Measurements from ENCODE around the gene DDR2. TPM values are rescaled to one million over a fixed set of nuclear protein-coding genes. Genes with fewer than 3 reads are reported as not detected.

DDR2 gene
- total RNA-seq, 2 experiments from 2014 or later = 0.02 to 0.35 TPM

DNA sequence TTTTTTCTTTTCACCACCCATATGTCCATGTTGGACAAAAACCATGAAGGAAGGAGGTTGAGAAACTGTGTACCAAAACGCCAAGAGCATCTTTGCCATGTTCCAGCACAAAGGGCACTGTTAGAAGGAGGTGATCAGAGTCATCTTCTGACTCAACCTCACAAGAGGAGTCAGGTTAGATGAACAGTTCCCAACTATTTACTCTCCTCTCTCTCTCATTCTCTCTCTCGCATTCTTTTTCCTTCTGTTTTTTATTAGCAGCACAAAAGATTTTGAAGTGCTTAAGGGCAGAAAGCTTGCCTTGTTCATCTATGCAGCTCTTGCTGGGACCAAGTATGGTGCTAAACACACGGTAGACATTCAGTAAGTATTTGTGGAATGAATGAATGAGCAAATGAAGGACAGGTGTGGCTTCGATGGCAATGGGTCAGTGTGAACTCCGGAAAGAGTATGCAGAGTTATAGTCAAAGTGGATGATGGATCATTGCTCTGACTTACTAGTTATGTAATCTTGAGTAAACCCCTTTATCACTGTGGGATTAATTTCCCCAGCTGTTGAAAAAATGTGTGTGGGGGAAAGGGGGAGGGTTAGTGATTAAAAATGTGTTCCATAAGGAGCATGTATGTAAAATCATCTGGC is 33.9 kb downstream of the DDR2 start:
- no peak for DNase-seq
- no peak overlapping the region for H3K27ac Mint-ChIP-seq
- ChIA-PET CTCF (interaction anchor here (0.6 kb wide), 1 partner anchor 49 kb away, joined by 3 read pairs; no protein-coding TSS in a partner anchor), POLR2A (no interaction called here)
- H3K4me3 Mint-ChIP-seq = no peak overlapping the region
- H3K9me3 Mint-ChIP-seq = no peaks in the 10 kb centered on the region
- H3K4me1 Mint-ChIP-seq = no peaks in the 10 kb centered on the region
- H3K36me3 Mint-ChIP-seq (ENCODE audit: low read depth) = no peaks in the 10 kb centered on the region
- peaks cover 16% of the 10 kb centered on the region for H3K27me3 Mint-ChIP-seq

- POLR2A ChIA-PET = interaction anchor here (0.5 kb wide), 1 partner anchor 95 kb away, joined by 3 read pairs; no protein-coding TSS in a partner anchor
- Mint-ChIP-seq H3K9me3 (no peaks in the 10 kb centered on the region), H3K36me3 (ENCODE audit: low read depth) (no peaks in the 10 kb centered on the region), H3K27ac (no peak overlapping the region), H3K4me1 (no peaks in the 10 kb centered on the region), H3K4me3 (no peak overlapping the region), H3K27me3 (peaks cover 16% of the 10 kb centered on the region)
- CTCF ChIA-PET = no interaction called here
- DNase-seq = no peak
Observed at GRCh38 chr1:162667381-162668080, 35.3 kb downstream of the DDR2 start.

GRCh38 chr1:162670928-162671663 is 38.8 kb downstream of the DDR2 start:
- Mint-ChIP-seq H3K36me3 (ENCODE audit: low read depth) (no peaks in the 10 kb centered on the region), H3K4me3 (no peak overlapping the region), H3K27ac (no peak overlapping the region), H3K27me3 (peaks cover 6% of the 10 kb centered on the region), H3K4me1 (no peaks in the 10 kb centered on the region), H3K9me3 (no peaks in the 10 kb centered on the region)
- DNase-seq = no peak
- ChIA-PET CTCF (no interaction called here), POLR2A (interaction anchor here (0.6 kb wide), 1 partner anchor 293 kb away, joined by 4 read pairs; no protein-coding TSS in a partner anchor)

- ChIA-PET POLR2A (interaction anchor here (0.6 kb wide), 1 partner anchor 292 kb away, joined by 4 read pairs; no protein-coding TSS in a partner anchor), CTCF (no interaction called here)
- no peak for DNase-seq
- Mint-ChIP-seq H3K9me3 (no peaks in the 10 kb centered on the region), H3K27ac (no peak overlapping the region), H3K4me1 (no peaks in the 10 kb centered on the region), H3K4me3 (no peak overlapping the region), H3K36me3 (ENCODE audit: low read depth) (no peaks in the 10 kb centered on the region), H3K27me3 (peaks cover 4% of the 10 kb centered on the region)
Observed at GRCh38 chr1:162671664-162672410, 39.6 kb downstream of the DDR2 start.

DNA sequence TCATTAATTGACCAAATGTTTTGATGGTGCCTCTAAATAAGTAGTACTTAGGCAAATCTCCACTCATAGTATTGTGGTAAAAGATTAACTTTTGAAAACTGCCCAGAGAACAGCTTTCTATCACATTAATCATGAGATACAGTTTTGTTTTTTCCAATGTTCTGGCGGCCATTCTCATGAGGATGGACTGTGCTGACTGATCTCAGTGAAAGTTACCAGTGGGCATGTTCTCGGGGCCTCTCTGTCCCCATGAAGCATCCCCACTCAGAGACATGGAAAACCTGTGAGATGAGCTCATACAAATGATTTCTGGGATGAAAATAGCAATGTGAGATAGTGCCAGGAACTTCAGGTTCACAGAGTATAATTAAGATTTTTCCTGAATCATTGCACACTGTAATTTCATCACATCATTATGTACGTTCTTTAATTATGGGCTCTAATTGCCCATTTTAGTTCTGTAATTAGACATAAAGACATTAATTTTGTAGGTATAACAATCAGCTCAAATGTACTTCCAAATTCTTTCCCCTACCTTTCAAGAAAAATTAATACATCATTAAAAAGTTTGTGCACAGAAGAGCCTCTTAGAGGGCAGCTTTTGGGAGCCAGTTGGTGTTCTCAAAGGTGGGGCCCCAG is 40.5 kb downstream of the DDR2 start:
- H3K9me3 Mint-ChIP-seq = no peaks in the 10 kb centered on the region

GRCh38 chr1:162674034-162674608 is 41.9 kb downstream of the DDR2 start:
- ChIA-PET POLR2A (no interaction called here), CTCF (no interaction called here)
- DNase-seq = no peak
- H3K4me1 Mint-ChIP-seq = no peaks in the 10 kb centered on the region
- H3K27ac Mint-ChIP-seq = no peak overlapping the region
- no peaks in the 10 kb centered on the region for H3K9me3 Mint-ChIP-seq
- no peaks in the 10 kb centered on the region for H3K27me3 Mint-ChIP-seq
- no peaks in the 10 kb centered on the region for H3K36me3 Mint-ChIP-seq (ENCODE audit: low read depth)
- no peak overlapping the region for H3K4me3 Mint-ChIP-seq

More for the DNA sequence above, 40.5 kb downstream of the DDR2 start:
- Mint-ChIP-seq H3K4me3 (no peak overlapping the region), H3K27me3 (peaks cover 4% of the 10 kb centered on the region), H3K27ac (no peak overlapping the region), H3K36me3 (ENCODE audit: low read depth) (no peaks in the 10 kb centered on the region), H3K4me1 (no peaks in the 10 kb centered on the region)
- POLR2A ChIA-PET = no interaction called here
- no peak for DNase-seq
- CTCF ChIA-PET = interaction anchor here (0.6 kb wide), 1 partner anchor 262 kb away, joined by 3 read pairs; no protein-coding TSS in a partner anchor

GRCh38 chr1:162676087-162676486 is 43.8 kb downstream of the DDR2 start:
- CTCF ChIA-PET = no interaction called here

DNA sequence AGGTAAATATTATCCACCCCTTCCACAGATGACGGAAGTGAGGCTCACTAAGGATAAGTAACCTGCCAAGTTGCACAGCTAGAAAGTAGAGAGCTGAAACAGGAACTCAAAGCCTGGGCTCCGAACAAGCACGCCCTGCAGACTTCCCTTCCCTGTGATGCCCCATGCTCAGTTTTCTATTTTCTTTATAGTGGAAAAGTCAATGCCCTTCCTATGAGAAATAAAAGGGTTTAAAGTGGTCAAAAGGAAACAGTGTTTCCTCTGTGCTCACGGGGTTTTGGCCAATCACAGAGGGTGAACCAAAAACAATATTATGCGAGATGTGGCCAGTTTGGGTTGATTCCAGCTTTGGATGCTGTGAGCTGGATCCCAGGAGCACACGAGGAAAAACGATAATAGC is 44.5 kb downstream of the DDR2 start:
- H3K27ac Mint-ChIP-seq = no peak overlapping the region
- no peaks in the 10 kb centered on the region for H3K9me3 Mint-ChIP-seq
- CTCF ChIA-PET = no interaction called here
- POLR2A ChIA-PET = no interaction called here
- no peaks in the 10 kb centered on the region for H3K27me3 Mint-ChIP-seq
- no peak for DNase-seq
- no peak overlapping the region for H3K4me3 Mint-ChIP-seq
- H3K36me3 Mint-ChIP-seq (ENCODE audit: low read depth) = no peaks in the 10 kb centered on the region
- H3K4me1 Mint-ChIP-seq = no peaks in the 10 kb centered on the region

More at GRCh38 chr1:162676087-162676486, 43.8 kb downstream of the DDR2 start:
- Mint-ChIP-seq H3K4me1 (no peaks in the 10 kb centered on the region), H3K27ac (no peak overlapping the region), H3K9me3 (no peaks in the 10 kb centered on the region), H3K4me3 (no peak overlapping the region), H3K27me3 (no peaks in the 10 kb centered on the region), H3K36me3 (ENCODE audit: low read depth) (no peaks in the 10 kb centered on the region)
- POLR2A ChIA-PET = no interaction called here
- DNase-seq = no peak

DNA sequence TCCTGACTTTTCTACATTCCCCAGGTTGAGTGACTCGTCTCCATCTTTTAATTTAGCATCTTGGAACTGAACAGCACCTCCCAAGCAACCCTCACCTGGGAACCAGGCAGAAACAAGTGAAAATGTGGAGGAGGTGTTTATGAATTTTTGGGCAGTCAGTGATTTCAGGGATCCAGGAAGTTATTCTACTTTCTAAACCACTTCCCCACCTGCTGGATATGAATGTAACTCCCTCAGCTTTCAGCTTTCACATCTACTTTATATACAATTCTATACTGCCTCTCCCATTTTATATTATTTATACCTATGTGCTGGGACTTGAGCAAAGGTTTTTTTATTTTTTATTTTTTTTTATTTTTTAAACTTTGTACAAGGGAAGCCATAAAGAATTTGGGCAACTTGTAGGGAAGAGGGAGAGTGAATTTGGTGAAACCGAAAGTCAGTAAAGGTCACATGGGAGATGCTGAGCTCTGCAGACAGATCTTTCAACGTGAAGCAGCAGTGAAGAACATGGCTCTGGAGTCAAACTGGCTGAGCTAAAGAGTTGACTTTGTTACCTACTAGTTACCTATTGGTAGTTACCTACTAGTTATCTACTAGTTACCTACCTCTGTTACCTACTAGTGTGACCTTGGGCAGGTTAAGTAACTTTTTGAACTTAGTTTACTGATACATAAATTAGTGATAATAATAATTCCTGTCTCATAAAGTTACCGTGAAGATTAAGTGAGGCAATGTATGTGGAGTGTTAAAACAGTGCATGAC is 45.5 kb downstream of the DDR2 start:
- CTCF ChIA-PET = interaction anchor here (1.2 kb wide), 1 partner anchor 8 kb away, joined by 3 read pairs; no protein-coding TSS in a partner anchor
- Mint-ChIP-seq H3K36me3 (ENCODE audit: low read depth) (no peaks in the 10 kb centered on the region), H3K27ac (no peak overlapping the region), H3K27me3 (no peaks in the 10 kb centered on the region), H3K4me3 (no peak overlapping the region), H3K9me3 (no peaks in the 10 kb centered on the region), H3K4me1 (no peaks in the 10 kb centered on the region)
- no peak for DNase-seq
- POLR2A ChIA-PET = no interaction called here

DNA sequence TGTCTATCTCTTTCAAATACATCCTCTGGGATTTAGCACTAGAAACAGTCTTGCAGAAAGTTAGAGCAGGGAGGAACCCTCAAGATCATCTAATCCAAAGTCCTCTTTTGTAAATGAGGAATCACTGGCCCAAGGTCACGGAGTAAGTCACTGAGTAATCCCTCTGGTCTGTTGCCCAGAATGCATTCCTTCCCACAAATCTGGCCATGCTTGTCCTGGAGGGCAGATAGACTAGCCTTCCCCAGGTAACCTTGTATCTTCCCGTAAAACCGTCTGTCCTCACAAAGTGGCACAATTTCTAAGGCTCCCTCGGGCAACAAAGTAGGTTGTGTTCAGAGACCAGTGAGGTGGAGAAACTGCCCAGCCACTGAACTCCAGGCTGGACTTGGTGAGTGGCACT is 46.2 kb downstream of the DDR2 start:
- no peak for DNase-seq
- no peaks in the 10 kb centered on the region for H3K36me3 Mint-ChIP-seq (ENCODE audit: low read depth)
- no peaks in the 10 kb centered on the region for H3K27me3 Mint-ChIP-seq
- no peak overlapping the region for H3K4me3 Mint-ChIP-seq
- CTCF ChIA-PET = no interaction called here
- POLR2A ChIA-PET = no interaction called here
- H3K4me1 Mint-ChIP-seq = no peaks in the 10 kb centered on the region
- no peaks in the 10 kb centered on the region for H3K9me3 Mint-ChIP-seq
- no peak overlapping the region for H3K27ac Mint-ChIP-seq

- Mint-ChIP-seq H3K27me3 (no peaks in the 10 kb centered on the region), H3K27ac (no peak overlapping the region), H3K9me3 (no peaks in the 10 kb centered on the region), H3K36me3 (ENCODE audit: low read depth) (no peaks in the 10 kb centered on the region), H3K4me3 (no peak overlapping the region), H3K4me1 (no peaks in the 10 kb centered on the region)
- ChIA-PET POLR2A (no interaction called here), CTCF (no interaction called here)
- no peak for DNase-seq
Observed at GRCh38 chr1:162679298-162679697, 47.0 kb downstream of the DDR2 start.
